NCI-H82 treated with DMSO at 0.1 percent for 48 hours (cell line): ENCODE data around the gene EPN2.
"Not testable (repeated sequence)": the region's sequence is repeated elsewhere in the genome, so short reads cannot be mapped to it uniquely, and the experiment has no call there.

Experiments used
- DNase-seq: peaks from one replicate; lab custom pipeline; 2025; ENCODE audit not compliant: unreplicated experiment; lab: John Stamatoyannopoulos, UW

Gene EPN2

DNA sequence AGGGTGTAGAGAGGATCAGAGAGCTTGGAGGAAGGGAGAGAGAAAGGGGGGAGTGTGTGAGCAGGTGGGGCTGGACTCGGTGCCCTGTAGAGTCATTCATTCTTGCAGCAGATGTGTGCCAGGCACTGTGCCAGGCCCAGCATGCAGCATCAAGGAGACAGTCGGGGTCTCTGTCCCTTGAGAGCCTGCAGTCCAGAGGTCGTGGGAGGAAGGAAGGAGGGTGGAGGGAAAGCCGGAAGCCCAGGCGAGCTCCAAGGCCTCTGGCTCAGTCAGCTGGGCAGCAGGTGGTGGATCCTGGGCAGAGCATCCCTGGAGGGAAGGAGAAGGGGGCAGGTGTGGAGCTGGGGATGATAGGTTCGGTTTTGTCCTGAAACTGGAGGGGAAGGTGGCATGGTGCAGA is 27.5 kb downstream of the EPN2 start:
- DNase-seq: no peak

DNA sequence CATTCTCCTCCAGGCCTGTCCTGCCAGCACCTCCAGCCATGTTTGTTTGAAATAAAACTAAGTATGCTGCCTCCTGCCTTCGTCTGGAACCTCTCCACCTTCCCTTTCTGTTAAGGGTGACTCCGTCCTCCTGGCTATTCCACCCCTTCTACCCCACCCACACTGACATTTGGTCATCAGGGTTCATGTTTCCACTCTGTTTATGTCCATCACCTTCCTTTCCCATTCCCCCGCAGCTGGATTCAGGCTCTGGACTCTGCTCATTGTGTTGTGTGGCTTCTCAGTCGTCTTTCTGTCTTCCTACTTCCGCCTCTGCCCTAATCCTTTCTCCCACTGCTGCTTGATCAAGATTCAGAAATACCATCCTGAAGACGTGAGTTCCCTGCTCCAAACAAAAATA is 28.6 kb downstream of the EPN2 start:
- DNase-seq: no peak

DNA sequence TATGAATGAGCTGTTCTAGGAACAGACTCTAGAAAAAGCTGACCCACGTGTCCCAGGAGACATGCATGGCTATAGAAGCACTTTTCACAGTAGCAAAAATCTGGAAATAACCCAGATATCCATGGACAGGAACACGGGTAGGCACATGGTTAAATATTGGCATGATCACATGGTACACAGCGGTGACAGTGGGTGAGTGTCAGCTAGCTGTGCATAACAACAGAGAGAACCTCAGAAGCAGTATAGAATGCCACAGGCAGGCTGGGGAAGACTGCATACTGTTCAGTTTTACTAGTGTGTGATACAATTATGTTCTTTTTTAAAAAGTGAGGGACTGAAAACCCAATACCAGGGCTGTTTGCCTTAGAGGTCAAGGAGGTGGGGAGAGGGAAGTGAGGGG is 31.4 kb downstream of the EPN2 start:
- no peak for DNase-seq

DNA sequence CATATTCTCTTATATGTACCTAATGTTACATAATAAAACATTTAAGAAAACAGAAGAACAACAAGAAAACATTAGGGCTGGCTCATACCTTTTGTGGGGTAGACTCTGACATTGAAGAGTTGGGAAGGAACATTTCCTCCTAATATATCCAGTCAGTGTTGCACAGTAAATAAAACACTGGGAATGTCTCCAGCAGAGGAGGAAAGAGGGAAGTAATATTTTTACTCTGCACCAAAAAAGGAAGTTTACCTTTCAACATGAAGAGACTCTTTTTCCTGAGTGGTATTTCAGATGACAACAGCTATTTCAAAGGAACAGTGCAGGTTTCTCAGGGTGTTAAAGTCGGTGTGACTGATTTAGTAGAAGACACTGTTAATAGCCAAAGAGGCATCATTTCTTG is 31.9 kb downstream of the EPN2 start:
- DNase-seq: no peak

DNA sequence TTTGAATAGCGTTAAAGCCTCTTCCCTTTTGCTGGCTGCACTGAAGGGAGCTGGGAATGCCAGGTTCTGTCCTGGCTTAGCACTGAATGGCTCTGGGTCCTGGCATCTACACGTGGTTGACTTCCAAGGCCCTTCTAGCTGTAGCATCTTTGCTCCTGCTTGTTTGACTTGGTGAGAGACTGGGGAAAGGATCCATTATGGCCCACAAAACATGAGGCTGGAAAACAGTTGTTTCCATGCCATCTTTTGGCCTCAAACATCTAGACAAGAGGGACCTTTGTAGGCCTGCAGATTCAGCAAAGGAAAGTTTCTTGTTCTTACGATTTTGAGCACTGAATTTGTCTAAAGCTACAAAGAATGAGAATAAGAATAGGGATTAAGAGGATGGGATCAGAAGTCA is 32.5 kb downstream of the EPN2 start:
- no peak for DNase-seq

DNA sequence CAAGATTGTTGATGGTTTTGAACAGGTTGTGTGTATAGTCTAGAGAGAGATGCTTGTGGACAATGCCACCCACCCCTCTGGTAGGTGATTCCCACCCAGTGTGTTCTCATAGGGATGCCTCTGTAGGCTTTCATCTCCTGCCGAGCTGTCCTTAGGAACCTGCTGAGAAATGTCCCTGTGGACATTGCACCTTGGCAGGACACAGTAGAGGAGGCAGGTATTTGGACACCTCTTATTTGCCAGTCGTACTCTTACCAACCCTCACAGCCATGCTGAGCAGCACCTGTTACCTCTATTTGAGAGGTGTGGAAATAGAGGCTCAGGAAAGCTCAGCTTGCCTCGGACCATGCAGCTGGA is 33.2 kb downstream of the EPN2 start:
- no peak for DNase-seq

DNA sequence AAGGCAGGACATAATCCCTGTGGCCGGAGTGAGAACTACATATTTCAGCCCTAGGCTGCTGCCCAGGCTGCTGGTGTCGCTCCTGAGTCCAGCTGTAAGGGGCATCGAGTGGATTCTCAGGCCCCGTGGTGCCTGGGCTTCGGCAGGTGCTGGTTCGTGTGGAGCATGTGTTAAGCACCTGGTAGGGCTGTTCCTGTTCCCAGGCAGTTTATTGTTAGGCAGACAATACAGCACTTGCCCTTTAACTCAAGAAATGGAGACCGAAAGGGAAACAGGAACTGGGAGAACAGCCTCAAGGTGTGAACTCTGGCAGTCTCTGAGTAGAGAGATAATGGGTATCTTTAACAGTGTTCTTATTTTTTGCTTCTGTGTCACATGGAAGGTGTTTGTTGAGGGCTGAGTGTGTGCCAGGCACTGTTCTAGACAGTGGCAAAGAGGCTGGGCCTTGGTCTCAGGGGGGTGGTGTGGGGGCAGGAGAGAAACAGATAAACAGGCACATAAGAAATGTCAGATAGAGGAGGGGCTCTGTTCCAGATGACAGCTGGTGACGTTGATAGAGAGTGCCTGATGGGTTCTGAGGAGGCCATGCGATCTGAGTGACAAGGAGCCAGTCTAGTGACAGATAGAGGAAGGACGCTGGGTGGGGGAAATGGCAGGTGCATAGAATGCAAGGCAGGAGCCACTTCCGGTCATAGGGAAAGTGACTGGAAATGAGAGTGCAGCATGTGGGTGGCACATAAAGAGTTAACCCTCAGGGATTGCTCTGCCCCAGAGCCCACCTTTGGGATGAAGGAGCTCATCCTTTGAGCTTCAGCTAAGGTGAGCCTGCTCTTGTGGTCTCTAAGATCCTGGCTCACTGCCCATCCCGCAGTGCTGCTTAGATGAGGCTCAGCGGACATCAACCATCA is 33.8 kb downstream of the EPN2 start:
- no peak for DNase-seq

DNA sequence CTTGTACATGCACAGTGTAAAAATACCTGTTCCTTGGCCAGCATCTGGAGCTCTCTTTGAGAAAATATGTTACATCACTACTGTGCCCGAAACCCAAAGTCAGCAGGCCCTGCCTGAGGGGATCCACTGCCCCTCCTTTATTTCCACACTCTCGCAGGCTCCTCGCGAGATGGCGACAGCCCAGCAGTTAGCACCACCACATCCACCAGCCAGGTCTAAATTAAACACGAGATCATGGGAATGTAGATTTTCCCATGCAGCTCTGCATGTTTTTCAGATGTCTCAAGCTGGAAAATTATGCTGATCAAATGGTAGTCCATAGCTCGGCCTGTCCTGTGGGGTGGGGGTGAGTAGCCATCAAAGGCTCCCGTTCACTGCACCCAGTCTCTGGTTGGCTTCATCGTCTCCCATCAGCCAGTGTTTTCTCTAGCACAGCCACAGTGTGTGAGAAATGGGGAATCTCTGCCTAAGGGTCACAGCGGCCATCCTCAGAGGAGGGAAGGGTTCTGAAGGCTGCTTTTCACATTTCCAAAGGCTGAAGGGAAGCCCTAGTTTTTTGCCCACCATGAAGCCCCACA is 34.7 kb downstream of the EPN2 start:
- no peak for DNase-seq

DNA sequence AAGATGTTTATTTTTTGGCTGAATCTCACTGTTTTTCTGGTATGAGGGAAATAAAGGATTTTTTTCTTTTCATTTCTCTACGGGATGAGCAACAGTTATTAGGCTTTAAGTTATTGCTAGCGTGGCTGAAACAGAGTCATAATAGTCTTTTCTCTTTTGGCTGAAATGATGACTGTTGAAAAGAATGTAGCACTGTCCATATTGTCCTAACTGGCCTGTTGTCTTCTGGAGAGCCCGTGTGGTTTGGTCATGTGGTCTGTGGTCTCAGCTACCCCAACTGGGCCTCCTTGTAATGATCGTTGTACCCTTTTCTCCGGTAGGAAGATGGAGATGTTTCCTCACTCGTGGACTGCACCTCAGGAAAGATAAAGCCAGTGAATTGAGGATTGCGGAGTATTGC is 36.6 kb downstream of the EPN2 start:
- no peak for DNase-seq

DNA sequence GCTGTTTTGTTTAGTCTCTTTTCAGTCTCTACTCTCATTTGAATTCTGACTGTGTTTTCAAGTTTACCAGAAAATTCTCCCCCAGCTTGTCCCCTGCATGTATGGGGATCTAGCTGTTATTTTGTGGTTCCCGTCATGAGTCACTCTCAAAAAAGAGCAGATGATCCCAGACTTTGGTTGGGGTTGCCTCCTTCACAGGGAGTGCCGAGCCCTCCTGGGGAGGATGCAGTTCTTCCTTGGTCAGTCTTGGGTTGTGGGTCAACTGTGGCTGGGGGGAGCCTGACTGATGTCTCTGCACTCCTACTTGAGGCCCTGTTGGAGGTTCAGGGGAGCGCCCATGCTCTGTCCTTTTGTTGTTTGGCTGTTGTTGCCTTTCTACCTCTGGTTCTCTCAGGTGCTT is 37.7 kb downstream of the EPN2 start:
- no peak for DNase-seq

DNA sequence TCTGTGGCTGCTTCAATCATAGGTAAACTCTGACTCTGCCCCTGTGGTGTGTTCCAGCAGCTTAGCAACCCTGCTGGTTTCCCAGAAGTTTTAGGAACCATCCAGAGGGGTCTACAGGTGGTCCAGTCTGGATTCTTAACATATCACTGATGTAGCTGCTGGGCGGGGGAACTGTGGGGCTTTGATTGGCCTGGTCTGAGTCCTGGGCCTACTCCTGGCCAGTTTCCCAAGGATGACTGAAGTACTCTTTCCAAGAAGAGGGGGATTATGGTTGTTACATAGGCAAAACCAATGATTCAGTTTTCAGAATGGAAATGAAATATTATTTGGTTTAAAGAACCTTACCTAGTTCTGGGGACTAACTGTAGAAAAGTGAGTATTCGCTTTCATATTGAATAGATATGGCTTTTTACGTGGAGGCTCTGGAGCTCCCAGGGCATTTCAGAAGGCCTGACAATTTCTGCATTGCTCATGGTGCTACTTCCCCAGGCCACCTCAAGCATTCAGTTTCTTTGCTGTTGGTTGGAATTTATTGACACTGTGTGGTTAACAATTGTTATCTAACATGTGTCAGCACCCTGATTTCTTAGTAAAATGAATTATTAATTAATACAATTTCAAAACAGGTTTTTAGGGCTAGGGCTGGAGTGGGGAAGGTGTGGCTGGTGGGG is 38.4 kb downstream of the EPN2 start:
- no peak for DNase-seq

DNA sequence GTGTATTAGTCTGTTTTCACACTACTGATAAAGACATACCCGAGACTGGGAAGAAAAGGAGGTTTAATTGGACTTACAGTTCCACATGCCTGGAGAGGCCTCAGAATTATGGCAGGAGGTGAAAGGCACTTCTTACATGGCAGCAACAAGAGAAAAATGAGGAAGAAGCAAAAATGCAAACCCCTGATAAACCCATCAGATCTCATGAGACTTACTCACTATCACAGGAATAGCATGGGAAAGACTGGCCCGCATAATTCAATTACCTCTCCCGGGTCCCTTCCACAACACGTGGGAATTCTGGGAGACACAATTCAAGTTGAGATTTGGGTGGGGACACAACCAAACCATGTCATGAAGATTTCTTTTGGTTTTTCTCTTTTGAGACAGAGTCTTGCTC is 41.1 kb downstream of the EPN2 start:
- DNase-seq: not testable (repeated sequence)

DNA sequence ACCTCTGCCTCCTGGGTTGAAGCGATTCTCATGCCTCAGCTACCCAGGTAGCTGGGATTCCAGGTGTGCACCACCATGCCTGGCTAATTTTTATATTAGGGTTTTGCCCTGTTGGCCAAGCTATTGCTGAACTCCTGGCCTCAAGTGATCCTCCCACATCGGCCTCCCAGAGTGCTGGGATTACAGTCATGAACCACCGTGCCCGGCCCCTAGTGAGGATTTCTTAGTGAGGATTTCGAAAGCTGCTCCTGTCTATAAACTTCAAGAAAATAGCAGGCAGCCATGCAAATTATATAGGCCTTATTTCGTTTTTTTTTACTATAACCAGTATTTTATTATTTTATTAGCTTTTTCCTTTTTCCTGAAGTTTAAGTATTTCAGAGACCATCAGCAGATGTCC is 41.6 kb downstream of the EPN2 start:
- DNase-seq: no peak

DNA sequence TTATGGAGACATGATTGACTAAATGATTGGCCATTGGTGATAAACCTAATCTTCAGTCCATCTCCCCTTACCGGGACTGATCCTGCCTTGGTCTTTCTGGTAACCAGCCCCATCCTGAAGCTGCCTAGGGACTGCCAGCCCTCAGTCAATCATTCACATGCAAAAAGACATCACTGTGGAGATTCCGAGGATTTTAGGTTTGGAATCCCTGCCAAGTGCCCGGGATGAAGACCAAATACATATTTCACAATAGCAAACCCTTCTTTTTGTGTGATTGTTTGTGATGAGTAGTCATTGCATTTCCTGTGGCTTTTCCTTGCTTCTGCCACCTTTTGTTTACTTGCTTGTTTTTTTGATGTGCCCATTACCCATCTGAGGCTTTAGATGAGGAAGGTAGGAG is 44.0 kb downstream of the EPN2 start:
- DNase-seq: no peak

DNA sequence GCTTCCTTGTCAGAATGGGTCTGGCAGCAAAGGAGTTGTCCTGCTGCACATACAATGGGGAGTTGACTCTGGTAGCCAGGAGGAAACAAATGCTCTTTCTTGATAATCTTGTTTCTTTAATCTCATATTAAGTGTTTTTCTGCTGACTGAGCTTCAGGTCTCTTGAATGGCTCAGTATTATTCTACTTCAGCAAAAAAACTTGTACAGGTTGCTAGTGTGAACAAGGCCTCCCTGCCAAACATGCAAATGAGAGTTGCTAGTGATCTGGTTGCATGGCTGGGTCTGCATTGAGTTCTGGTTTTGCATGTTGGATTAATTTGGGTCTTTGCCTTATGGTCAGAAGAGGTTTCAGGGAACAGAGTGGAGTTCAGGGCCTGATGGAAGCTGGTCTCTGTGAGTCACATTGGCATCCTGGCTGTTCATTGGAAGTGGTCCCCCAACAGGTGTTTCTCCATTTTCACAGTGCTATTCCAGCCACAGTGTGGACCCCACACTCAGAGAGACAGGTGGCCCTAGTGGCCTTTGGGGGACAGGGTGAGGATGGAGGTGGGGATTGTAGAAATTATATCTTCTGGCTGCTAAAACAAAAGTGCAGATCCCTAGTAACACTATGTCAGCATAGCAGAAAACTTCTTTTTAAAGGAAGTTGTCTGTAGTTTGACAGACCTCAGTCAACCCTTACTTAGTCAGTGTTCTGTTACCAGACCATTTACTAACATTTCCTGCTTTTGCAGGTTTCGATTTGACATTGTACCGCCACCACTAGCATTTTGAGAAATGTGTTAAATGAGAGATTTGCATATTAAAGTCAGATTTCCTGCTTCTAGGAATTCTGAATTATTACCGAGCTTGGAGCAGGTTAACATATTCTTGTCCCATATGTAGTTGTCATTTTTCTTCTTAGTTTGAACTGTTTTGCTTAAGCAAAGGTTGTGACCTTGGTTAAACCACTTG is 47.1 kb downstream of the EPN2 start:
- peak; percentile 71 for DNase-seq

DNA sequence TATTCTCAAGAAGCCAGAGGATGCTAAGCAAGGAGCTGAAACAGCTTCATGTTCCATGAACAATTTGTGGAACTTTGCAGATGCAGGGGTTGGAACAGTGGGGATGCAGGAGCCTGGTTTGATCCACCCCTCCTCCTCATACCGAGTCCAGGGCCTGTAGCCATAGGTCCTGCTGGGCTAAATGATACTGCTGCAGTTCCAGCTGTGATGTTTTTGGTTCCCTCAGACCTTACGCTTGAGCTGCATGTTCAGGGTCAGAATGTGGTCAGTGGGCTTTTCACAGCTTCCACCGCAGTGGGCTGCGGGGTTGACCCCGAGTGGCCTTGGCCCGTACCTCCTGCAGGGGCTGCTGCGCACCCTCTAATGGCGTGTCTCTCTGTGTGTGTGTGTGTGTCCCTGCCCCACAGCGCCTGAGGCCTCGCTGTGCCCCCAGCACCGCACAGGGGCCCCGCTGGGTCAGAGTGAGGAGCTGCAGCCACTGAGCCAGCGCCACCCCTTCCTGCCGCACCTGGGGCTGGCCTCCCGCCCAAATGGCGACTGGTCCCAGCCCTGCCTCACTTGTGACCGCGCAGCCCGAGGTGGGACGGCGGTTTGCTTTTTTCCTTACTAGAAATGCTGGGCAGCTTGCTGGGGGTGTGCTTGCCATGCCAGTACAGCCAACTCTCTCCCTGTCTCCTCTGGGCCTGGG is 48.2 kb downstream of the EPN2 start:
- no peak for DNase-seq

DNA sequence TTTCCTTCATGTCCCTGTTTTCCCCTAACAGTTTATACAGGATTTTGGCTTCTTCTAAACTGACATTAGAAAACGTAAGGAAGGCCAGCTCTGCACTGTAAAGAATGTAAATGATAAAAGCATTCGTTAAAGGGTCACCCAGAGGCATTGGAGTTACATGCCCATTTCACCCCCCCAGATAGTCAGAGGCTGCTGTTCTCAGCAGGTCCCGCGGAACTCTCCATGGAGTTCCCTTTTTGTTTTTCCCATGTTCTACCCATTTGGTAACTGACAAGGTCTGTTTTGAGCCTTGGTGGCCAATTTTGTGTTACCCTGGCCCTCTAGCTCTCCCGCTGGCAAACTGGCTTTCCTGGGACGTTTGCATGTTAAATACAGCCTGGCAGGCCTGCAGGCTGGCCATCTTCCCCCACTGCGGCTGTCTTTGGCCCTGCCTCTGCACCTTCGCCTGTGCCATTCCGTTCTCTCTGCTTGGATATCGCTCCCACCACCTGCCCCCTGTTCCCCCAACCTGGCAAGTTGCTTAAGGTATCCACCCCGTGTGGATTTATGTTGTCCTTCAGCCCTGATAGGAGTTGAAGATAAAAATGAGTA is 49.7 kb downstream of the EPN2 start:
- no peak for DNase-seq

DNA sequence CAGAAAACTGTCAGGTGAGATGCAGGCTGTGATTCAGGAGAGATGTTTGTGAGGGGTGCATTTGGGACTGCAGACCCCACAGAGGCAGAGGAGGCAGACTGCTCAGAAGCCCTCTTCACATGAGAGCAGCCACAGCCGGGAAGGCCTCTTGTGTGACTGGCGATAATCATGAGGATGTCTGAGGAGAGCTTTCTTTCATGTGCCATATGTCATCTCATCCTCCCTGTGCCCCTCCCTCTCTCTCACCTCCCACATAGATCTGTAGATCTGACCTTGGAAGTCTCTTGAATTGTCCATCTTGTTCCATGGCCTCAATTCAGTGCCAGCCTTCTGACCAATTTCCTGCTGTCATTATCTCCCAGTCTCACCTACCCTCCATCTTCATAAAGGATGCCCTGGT is 50.5 kb downstream of the EPN2 start:
- peak; percentile 34 for DNase-seq

DNA sequence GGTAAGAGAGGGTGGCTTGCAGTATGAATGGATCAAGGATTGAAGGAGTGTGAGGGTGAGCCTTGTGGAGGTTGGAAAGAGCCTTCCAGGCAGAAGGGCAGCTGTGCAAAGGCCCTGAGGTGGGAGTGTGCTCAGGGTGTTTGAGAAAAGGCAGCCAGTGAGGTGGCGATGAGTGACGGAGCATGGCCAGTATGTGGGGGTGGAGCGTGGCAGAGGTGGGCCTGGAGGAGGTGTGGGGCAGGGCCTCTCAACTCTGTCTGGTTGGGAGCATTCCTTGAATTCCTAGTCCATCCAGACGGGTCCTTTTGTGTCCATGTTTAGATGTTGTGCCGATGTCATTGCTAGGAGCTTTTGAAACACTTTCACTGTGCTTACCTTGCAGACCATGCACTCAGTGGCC is 51.3 kb downstream of the EPN2 start:
- DNase-seq: no peak

DNA sequence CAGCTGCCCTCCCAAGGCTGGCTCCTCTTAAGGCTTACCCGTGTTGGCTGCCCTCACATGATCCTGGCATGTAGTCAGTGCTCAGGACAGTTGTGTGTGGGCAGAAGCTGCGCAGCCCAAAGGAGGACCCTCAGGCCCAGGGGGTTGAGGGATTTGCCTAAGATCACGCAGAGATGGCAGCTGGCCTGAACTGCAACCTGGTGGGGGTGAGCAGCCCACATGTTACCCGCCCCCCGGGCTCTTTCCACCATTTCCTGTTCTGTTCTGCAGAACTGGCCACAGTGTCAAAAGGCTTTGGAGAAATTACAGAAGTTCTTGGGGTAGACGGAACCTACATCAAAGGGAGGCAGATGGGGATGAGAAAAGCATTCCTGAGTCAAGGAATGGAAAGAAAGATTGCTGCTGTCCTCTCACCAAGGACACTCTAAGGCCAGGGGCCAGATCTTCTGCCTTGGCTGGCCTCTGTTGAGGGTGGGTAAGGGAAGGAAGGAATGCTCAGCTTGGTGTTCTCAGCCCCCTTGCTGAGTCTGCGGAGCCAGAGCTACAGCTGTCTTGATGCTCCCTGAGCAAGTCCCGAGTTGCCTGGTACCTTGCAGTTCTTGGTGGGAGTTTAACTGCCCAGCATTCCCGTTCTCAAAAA is 53.0 kb downstream of the EPN2 start:
- DNase-seq: no peak
